Activated T-cell treated with anti-CD3 and anti-CD28 coated beads, Interleukin-2, amount 50 U/mL, for 72 hours (primary cell): ENCODE measurements around the gene UNC45B. TPM values are rescaled to one million over a fixed set of nuclear protein-coding genes. Genes with fewer than 3 reads are reported as not detected.

Source experiments
- total RNA-seq, 2 donors: library from RNA; stranded (reverse); gene quantifications; one replicate each; pipeline ENCODE4 v1.2.3, GENCODE V29; 2022

The UNC45B gene
- total RNA-seq, 2 donors from 2014 or later, result 0.05 to 0.07 TPM

Other genes starting within 250 kb of the UNC45B start
- gene CCT6B, start 186.4 kb upstream of the UNC45B start, total RNA-seq, result 1 to 10 TPM; 2.8 to 3.4 TPM
- gene ZNF830, start 186.3 kb upstream of the UNC45B start, total RNA-seq, result 10 to 100 TPM; 27.7 to 28.0 TPM
- 10 to 100 TPM; 39.1 to 44.0 TPM for gene LIG3, start 167.3 kb upstream of the UNC45B start, total RNA-seq
- gene RFFL, start 84.1 kb upstream of the UNC45B start, total RNA-seq, result 10 to 100 TPM; 47.7 to 50.0 TPM
- gene RAD51D, start 28.0 kb upstream of the UNC45B start, total RNA-seq, result 10 to 100 TPM; 35.3 to 44.5 TPM
- not detected for gene FNDC8, start 26.2 kb upstream of the UNC45B start, total RNA-seq
- 10 to 100 TPM; 24.3 to 31.4 TPM for gene NLE1, start 5.5 kb upstream of the UNC45B start, total RNA-seq
- gene SLC35G3, start 46.6 kb downstream of the UNC45B start, total RNA-seq, result not detected
- 10 to 100 TPM; 53.8 to 70.3 TPM for gene SLFN5, start 95.3 kb downstream of the UNC45B start, total RNA-seq
- gene SLFN11, start 225.8 kb downstream of the UNC45B start, total RNA-seq, result 10 to 100 TPM; 37.1 to 64.7 TPM